Right cardiac atrium (tissue), 5 donors: ENCODE measurements around the gene NUAK1. TPM values are rescaled to one million over a fixed set of nuclear protein-coding genes. Genes with fewer than 3 reads are reported as not detected.

Experiments
- ATAC-seq, 2 donors: fragments of 200-7000 bp; cut with Tn5 transposase; one replicate each; pipeline versions ENCODE4 v1.8.0 to v1.9.1; 2020; ENCODE audit warnings: moderate library complexity in 2 of 2, mild to moderate bottlenecking in 1 of 2
- DNase-seq, 3 donors: peaks; one replicate each; pipeline ENCODE4 v3.0.0-alpha.2; 2020
- H3K27ac ChIP-seq: one replicate; pipeline ENCODE4 v1.5.1; 2013; ENCODE audit warnings: mild to moderate bottlenecking, low read length, control low read depth, moderate library complexity
- H3K27me3 ChIP-seq: one replicate; pipeline ENCODE4 v1.6.1; 2013; ENCODE audit not compliant: control insufficient read depth, insufficient read depth
- H3K4me1 ChIP-seq: one replicate; pipeline ENCODE4 v1.6.1; 2013; ENCODE audit warnings: low read length; ENCODE audit not compliant: control insufficient read depth, insufficient read depth
- H3K4me3 ChIP-seq: one replicate; pipeline ENCODE4 v1.5.1; 2013; ENCODE audit warnings: low read length, control low read depth
- H3K9me3 ChIP-seq: one replicate; pipeline ENCODE4 v1.6.1; 2013; ENCODE audit warnings: low read length; ENCODE audit not compliant: control insufficient read depth
- WGBS: extraction: QIAGEN DNeasy Blood & Tissue Kit; methylation state at CpG from one replicate; pipeline ENCODE4 v1.1.7; 2013; 5-methylcytosine and 5-hydroxymethylcytosine counted together
- intact Hi-C, 4 donors: fragments of 100-400 bp; cut with DNase I; formaldehyde crosslinking; loops; one replicate each; pipeline versions ENCODE4 v1.11.0 to v1.14.0; 2022 to 2023
- polyA plus RNA-seq: library from polyadenylated mRNA; stranded (reverse); fragments of 200-250 nt; gene quantifications from one replicate; pipeline ENCODE4 v1.2.3, GENCODE V29; 2013
- total RNA-seq, 4 donors: library from RNA; stranded (reverse); fragmentation: NEBNext Ultra II Directional; extraction: Animal tissue kit (Norgen Biotek cat#: 25700); gene quantifications; one replicate each; pipeline ENCODE4 v1.2.1, GENCODE V29; 2021
- donor health status: healthy with polysubstance abuse.
- donor health status: DM: no; HTN: yes; CAD: no.
- donor health status: DM: no; HTN: no; CAD: no.
- donor health status: DM: no; HTN: yes; CAD: no; lungs with severe emphysema.
- donor health status: DM: yes; HTN: yes; CAD: no.

Gene NUAK1
- total and polyA plus RNA-seq, 5 donors: 10.0 to 30.2 (median 22.6) TPM

DNA sequence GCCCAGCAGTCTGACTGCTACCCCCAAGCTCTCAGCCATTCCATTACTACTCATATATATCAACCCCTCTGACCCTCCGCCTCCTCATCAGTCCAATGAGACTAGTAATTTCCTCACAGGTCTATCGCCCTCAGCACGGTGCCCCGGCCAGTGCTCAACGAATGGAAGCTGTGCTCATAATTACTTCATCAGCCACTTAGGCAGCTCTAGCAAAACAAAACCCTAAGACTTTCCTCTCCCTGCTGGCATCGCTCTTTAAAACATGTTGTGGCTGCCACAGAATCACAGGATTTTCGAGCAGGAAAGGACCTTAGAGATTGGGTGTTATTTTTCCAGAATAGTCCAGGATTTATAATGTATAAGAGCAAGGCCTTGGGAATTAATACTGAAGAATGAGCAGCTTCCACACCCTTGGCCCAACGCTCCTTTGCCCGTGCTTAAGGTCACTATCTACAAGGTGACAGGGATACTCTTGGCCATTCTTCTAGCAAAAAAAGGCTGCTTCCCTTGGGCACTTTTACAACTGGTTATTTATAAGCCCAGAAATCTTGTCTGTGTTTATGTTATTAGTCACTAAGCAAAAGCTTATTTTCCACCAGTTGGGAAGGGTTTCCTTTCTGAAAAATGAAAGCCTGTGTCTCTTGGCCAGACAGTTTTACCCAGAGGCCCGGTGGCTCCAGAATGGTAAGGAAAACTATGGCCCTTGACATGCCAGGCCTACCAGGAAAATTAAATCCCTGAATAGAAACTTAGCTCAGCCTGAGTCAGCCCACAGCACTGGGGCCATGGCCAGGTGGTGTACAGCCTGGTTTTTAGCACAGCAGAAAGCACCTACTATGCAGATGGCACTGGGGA is 47.9 kb downstream of the NUAK1 start:
- peak; percentile 69 to 91 for ATAC-seq
- Histone ChIP-seq H3K4me1 (peaks cover 42% of the 10 kb centered on the region), H3K9me3 (no peaks in the 10 kb centered on the region), H3K4me3 (no peak overlapping the region), H3K27me3 (no peaks in the 10 kb centered on the region), H3K27ac (peak overlapping the region; percentile 99)
- intact Hi-C loops: no loop called here
- whole genome bisulfite sequencing: 37% methylated on average over 10 of the region's 10 CpGs
- peak; percentile 61 to 81 (median 72) for DNase-seq

DNA sequence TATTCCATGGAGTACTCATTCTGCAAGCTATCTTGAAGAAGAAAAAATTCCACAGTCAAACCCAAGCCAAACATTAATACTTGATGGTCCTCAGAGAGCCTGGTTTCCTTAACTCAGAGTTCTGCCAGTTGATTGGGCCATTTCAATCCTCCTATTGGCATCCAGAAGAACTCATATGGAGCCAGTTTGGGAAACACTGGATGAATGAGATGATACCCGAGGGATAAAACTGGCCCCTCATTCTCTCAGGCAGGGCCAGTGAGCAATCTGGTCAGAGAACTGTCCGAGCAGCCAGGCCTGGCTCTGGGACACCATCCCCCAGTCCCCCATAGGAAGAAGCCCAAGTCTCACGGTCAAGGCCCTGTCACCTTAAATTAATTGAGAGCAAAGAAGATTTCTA is 48.8 kb downstream of the NUAK1 start:
- H3K9me3 ChIP-seq: no peaks in the 10 kb centered on the region
- WGBS: 51% methylated on average over 3 of the region's 3 CpGs
- no peaks in the 10 kb centered on the region for H3K27me3 ChIP-seq
- H3K4me3 ChIP-seq: no peak overlapping the region
- DNase-seq (peak in 2 of 3 donors; percentile 64 to 69), ATAC-seq (peak; percentile 20 to 62)
- peak overlapping the region; percentile 99 for H3K27ac ChIP-seq
- H3K4me1 ChIP-seq: peaks cover 35% of the 10 kb centered on the region
- intact Hi-C loops: no loop called here

DNA sequence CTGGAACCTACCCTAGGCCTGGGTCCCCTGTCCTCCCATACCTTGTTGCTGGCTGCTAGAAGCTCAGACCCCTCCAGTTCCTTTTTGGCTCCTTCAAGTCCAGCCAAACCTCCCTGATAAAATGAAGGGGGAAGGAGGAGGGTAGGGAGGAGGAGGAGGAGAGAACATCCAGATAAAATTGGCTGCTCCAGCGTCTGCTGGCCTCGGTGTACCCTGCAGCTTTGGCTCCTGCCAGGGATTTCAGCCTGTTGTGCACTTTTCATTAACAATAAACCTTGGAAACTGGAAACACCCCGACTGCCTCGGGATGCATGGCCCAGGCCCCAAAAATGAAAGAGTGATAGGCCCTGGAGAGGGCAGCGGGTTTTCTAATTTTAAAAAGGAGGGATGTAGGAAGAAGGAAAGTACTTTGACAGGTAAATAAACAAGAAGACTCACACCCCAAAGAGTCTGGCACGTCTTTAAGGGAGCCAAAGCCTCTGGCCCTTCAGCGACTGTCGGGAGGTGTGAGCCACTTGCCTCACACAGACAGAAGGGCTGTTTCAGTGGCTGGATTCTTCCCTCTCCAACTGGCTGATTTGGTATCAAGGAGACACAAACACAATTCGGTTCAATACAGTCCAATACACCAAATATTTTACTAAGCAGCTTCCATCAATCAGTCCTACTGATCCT is 49.8 kb downstream of the NUAK1 start:
- H3K4me3 ChIP-seq: no peak overlapping the region
- H3K27me3 ChIP-seq: no peaks in the 10 kb centered on the region
- DNase-seq (peak in 2 of 3 donors; percentile 74 to 87), ATAC-seq (peak; percentile 3 to 75)
- intact Hi-C loops: no loop called here
- H3K27ac ChIP-seq: peak overlapping the region; percentile 65
- WGBS: 35% methylated on average over 9 of the region's 9 CpGs
- H3K4me1 ChIP-seq: peaks cover 30% of the 10 kb centered on the region
- H3K9me3 ChIP-seq: no peaks in the 10 kb centered on the region

DNA sequence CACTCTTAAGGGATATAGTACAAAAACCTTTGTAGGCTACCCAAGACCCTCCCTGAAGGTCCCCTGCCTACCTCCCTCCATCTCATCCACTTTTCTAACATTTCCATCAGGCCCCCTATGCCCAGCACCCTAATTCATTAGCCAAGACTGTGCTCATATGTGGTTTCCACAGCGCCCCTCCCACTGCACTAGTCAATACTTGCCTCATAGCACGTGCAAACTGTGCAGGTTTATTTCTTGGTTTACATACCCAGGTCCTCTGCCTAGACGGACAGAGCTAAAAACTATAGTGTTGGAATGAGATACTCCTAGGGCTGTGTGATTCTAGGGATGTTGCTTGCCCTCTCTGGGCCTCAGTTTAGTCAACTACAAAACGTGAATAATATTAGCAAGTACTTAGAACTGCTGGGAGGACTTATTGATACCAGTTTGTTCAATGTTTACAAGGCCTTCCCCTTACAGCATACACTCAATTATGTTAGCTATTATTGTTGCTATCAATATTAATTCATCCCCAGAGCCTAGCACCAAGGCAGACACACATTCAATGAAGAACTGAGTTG is 50.4 kb downstream of the NUAK1 start:
- ATAC-seq: no peak
- Histone ChIP-seq H3K4me1 (peaks cover 30% of the 10 kb centered on the region), H3K4me3 (no peak overlapping the region), H3K27me3 (no peaks in the 10 kb centered on the region), H3K27ac (peak overlapping the region; percentile 65), H3K9me3 (no peaks in the 10 kb centered on the region)
- intact Hi-C loops: no loop called here
- DNase-seq: no peak
- WGBS: 74% methylated on average over 4 of the region's 4 CpGs

DNA sequence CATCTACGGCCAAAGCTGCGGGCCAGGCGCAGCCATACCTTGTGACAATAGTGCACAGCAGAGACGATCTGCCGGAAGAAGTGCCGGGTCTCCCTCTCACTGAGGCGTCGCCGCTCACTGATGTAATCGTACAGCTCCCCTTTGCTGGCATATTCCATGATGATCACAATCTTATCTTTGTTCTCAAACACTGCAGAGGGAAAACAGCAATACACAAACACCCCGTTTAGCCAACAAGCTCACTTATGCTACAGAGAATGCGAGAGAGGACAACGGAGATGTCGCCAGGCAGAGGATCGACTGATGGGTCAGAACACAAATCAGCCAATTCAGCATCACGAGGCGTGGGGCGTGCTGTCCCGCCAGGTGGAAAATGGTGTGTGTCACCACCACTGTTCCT is 52.1 kb downstream of the NUAK1 start:
- DNase-seq: no peak
- peaks cover 34% of the 10 kb centered on the region for H3K4me1 ChIP-seq
- H3K27me3 ChIP-seq: no peaks in the 10 kb centered on the region
- WGBS: 74% methylated on average over 19 of the region's 19 CpGs
- no peaks in the 10 kb centered on the region for H3K9me3 ChIP-seq
- no peak for ATAC-seq
- H3K4me3 ChIP-seq: no peak overlapping the region
- no peak overlapping the region for H3K27ac ChIP-seq
- intact Hi-C loops: no loop called here

DNA sequence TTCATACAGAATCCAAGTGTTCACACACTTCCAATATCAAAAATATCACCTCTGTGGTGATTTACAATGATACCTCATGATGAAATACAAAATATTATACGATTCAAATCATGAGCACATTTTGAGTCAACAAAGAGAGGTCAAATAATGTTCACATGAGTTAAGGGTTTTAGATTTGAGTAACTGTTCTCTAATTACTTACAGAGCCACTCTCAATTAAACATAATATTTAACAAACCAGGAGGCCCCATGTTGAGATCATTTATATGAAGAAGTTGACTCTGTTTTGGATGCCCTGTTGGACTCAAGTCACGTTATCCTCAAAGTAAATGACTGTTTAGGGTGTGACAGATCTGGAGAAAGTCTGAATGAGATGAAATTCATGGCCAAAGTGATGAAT is 53.5 kb downstream of the NUAK1 start:
- H3K4me1 ChIP-seq: peaks cover 29% of the 10 kb centered on the region
- no peak overlapping the region for H3K27ac ChIP-seq
- intact Hi-C loops: no loop called here

DNA sequence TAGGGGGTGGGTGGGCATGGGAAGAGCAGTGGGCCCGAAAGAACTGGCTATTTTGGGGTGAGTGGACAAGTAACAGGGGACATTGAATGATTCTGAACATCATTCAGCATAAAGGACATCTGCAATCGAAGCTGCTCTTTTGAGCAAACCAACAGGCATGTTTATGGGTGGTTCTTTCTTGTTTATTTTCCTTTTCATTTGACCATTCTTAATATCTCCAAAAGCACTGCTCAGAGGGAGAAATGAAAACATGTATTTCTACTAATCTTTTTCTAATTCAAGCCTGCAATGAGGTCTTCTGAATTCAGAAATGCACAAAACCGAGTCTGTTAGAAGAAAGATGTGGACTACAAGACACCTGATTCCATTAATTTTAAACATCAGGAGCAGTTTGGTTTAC is 54.0 kb downstream of the NUAK1 start:
- Histone ChIP-seq H3K9me3 (no peaks in the 10 kb centered on the region), H3K27me3 (no peaks in the 10 kb centered on the region), H3K4me1 (peaks cover 29% of the 10 kb centered on the region), H3K27ac (no peak overlapping the region), H3K4me3 (no peak overlapping the region)
- ATAC-seq (no peak), DNase-seq (no peak)
- WGBS: 65% methylated on average over 3 of the region's 3 CpGs
- intact Hi-C loops: no loop called here

More for the DNA sequence above, 53.5 kb downstream of the NUAK1 start:
- DNase-seq: no peak
- ATAC-seq: no peak
- 82% methylated on average over 2 of the region's 2 CpGs for WGBS
- H3K4me3 ChIP-seq: no peak overlapping the region
- no peaks in the 10 kb centered on the region for H3K27me3 ChIP-seq
- no peaks in the 10 kb centered on the region for H3K9me3 ChIP-seq

DNA sequence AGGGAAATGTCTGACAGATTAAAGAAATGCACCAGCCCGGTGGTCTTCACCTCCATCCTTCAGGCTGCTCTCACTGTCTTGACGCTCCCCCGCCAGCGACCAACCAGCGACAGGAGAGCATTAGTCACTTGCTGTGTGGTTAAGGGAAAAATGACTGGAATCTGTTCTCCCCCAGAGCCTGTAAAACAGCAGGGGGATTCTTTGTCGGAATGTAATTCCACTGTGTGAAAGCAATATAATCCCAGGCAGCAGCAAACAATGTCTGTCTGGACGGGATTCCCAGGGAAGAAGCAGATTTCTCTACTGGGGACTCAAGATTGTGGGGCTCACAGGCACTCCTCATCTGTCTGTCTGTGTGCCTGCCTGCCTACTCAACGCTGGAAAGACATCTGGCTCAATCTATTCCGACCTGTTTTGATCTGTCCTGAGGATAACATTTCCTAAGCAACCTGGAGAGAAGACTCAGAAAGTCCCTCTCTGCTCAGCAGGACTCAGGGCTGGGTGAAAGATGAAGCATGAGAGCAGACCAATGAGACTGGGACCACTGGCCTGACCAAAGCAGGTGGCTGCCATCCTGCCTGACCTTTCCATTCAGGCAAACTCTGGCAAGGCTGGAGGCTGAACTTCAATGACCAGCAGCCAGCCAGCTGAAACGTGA is 54.6 kb downstream of the NUAK1 start:
- Histone ChIP-seq H3K4me3 (no peak overlapping the region), H3K27me3 (no peaks in the 10 kb centered on the region), H3K27ac (peak overlapping the region; percentile 0), H3K9me3 (no peaks in the 10 kb centered on the region), H3K4me1 (peaks cover 30% of the 10 kb centered on the region)
- ATAC-seq: no peak
- DNase-seq: no peak
- 59% methylated on average over 10 of the region's 10 CpGs for WGBS
- intact Hi-C loops: no loop called here

DNA sequence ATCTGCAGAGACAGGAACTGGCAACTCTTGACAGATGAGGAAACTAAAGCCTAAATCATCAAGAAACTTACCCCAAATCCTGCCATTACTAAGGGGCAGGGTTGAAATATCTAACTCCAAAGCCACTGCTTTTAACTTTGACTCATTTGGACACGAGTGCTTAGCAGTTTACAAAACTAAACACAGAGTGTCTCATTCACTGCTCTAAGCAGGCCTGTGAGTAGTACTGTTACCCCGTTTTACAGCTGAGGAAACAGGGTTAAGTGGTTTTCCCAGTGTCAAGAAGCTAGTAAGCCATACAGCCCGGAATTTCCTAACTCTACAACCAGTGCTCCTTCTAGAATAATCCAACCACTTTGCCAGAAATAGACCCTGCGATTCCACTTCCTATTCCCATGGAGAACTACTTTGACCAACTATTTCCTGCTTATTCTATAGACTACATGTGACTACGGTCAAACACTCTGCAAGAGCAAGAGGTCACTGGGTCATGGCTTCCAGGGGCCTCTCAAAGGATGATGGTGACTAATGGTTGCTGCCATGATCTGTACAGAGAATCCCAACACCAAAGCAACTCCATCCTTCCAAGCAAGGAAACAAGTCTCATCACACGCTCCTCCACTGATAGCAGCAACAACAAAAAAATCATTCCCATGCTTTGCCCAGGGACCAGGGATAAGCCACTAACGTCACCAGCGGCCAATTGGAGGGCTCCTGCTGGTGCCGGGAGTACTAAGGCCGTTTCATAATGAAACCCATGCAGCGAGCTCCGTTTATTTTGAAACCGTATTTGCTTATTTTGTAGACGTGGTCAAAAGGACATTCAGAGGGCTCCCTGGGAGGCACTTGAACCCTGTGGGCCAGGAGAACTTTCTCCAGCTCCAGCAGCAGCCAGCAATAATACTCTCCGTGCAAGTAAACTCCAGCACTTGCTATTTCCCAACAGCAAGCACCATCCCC is 56.3 kb downstream of the NUAK1 start:
- peaks cover 27% of the 10 kb centered on the region for H3K4me1 ChIP-seq
- H3K27ac ChIP-seq: no peak overlapping the region
- WGBS: 86% methylated on average over 15 of the region's 15 CpGs
- intact Hi-C loops: no loop called here
- H3K9me3 ChIP-seq: no peaks in the 10 kb centered on the region
- ATAC-seq: no peak
- DNase-seq: no peak
- no peaks in the 10 kb centered on the region for H3K27me3 ChIP-seq
- H3K4me3 ChIP-seq: no peak overlapping the region

DNA sequence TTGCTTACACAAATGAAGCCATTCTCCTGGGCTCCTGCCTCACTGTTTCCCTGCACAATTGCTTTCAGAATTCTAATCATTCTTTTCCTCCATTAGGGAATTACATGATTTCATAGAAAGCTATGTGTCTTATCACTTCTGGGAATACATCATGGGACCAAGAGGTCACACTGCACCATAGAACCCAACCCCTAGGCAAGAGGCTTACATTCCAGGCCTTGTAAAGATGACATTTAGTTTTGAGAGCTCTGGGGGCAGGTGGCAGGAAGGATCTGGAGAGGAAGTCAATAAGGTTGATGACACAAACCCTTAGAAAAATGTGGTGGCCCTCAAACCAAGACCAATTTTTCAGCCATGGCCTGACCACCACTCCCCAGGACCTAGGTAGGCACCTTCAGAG is 57.1 kb downstream of the NUAK1 start:
- ATAC-seq (no peak), DNase-seq (no peak)
- Histone ChIP-seq H3K4me1 (peaks cover 27% of the 10 kb centered on the region), H3K27ac (peak overlapping the region; percentile 10), H3K27me3 (no peaks in the 10 kb centered on the region), H3K4me3 (no peak overlapping the region), H3K9me3 (no peaks in the 10 kb centered on the region)
- intact Hi-C loops: no loop called here
